Kidney capillary endothelial cell (primary cell): Measurements from ENCODE around the gene ZBED2.
"Not testable (repeated sequence)": the region's sequence is repeated elsewhere in the genome, so short reads cannot be mapped to it uniquely, and the experiment has no call there.

Experiments
- DNase-seq: peaks from one replicate; pipeline ENCODE4 v3.0.0-alpha.2; 2018; ENCODE audit warnings: low spot score

Gene ZBED2, protein sequence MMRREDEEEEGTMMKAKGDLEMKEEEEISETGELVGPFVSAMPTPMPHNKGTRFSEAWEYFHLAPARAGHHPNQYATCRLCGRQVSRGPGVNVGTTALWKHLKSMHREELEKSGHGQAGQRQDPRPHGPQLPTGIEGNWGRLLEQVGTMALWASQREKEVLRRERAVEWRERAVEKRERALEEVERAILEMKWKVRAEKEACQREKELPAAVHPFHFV

DNA sequence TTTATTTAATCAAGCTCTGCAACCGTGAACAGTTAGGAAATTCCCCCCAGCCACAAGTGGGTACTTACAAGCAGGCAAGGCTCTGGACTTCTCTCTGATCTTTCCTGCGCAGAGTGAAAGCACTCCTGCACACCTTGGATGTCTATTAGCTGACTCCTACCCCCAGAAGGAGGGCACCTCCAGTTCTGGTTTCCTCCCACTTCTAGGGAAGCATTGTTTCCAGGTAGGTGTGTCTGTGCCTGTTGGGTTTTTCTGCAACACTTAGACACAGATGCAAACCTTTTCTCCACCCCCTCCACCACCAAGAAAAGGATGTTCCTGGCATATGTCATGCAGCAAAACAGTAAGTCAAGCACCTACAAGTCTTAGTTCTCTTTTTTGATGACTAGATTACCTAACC lies at the start of gene ZBED2:
ZBED2 (minus strand) TSS at position 115 of the 400 bp plus-strand sequence. CDS start 1,145 bp downstream, outside the sequence.
- no peak for DNase-seq

DNA sequence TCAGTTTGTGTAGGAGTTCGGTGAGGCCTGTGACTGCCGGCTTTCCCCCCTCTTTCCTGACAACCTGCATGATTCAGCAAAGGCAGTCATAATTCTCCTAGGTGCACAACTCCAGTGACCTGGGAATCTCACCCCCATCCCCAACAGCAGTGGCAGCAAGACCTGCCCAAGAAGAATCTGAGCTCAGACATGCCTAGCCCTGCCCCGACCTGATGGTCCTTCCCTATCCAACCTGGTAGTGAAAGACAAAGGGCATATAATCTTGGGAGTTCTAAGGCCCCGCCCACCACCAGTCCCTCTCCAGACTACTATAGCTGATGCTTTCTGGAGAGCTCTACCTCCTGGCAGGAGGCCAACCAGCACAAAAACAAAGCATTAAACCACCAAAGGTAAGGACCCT lies 44.2 kb upstream of the ZBED2 start:
- no peak for DNase-seq

DNA sequence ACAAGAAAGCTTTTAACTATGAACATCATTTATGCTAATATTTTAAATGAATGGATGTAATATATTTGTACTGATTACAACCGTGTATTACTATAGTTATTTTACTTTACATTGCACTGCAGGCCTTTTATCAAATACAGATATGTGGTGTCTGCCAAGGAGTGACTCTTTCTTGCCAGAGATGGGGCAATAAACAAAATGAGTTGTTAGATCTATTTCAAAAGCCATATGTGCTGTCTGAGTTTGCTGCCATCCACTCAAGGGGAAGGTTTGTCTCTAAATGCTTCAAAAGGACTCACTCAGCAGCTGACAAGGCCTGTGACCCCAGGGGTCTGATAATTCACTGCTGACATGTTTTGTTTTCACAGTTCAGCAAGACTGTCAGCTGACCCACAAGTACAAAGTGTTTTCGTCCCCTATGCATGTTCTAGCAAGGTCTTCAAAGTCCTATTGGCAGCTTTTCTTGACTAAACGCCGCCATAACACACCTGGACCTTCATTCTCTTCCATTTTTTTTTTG lies 41.3 kb upstream of the ZBED2 start:
- DNase-seq: no peak

DNA sequence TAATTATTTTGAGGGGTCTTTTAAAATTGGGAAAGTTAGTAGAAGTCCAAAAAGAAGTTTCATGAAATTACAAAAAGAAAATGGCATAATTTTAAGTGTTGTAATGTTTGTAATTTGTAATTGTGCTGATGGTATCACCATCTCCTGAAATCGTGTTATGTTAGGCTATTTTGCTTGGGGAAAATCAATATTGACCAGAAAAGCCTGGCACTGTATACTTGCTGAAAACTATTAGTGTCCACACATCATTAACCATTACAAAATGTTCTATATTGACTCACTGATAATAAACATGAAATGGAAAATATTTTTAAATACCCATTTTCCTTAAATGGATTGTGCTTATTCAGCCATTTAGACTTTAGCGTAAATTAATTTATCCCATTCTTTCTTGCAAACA lies 40.3 kb upstream of the ZBED2 start:
- no peak for DNase-seq

DNA sequence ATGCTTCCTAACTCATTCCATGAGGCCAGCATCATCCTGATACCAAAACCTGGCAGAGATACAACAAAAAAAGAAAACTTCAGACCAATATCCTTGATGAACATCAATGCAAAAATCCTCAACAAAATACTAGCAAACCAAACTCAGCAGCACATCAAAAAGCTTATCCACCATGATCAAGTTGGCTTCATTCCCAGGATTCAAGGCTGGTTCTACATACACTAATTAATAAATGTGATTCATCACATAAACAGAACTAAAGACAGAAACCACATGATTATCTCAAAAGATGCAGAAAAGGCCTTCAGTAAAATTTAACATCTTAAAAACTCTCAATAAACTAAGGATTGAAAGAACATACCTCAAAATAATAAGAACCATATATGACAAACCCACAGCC lies 35.5 kb upstream of the ZBED2 start:
- DNase-seq: not testable (repeated sequence)

DNA sequence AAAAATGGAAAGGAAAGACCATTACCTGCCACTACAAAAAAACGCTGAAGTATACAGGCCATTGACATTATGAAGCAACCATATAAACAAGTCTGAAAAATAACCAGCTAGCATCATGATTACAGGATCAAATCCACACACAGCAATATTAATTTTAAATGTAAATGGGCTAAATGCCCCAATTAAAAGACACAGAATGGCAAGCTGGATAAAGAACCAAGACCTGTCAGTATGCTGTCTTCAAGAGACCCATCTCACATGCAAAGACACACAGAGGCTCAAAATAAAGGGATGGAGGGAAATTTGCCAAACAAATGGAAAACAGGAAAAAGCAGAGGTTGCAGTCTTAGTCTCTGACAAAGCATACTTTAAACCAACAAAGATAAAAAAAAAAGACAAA lies 33.9 kb upstream of the ZBED2 start:
- not testable (repeated sequence) for DNase-seq

DNA sequence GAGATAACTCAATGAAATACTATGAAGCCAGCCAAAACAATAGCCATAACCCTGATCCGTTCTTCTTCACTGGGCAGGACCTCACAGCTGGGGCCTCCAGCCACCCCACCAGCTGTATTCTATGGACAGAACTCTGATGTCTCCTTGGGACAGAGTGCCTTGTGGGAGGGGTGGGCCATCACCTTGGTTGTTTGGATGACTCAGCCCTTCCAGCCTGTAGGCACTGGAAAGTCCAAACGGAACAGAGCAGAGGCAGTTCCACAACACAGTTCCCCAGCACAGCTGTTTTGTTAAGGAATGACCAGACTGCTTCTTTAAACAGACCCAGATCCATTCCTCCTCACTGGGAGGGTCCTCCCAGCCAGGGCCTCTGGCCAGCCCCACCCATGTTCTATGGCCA lies 31.9 kb upstream of the ZBED2 start:
- no peak for DNase-seq

DNA sequence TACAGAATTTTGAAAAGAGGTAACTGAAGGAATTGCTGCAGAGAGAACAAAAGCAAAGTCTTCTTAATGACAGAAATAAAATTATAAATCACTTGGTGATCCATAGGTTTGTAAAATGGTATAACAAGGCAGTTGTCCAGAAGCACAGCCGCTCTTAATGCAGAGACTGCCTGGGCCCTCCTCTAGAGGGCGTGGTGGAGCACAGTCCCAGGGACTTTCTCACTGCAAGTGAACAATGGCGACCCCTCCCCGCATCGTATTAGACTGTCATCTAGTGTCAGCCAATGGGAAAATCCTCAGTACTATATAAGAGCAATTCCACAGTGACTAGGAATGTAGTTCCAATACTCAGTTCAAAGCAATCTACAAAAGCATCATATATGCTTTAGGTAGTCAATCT lies 26.4 kb upstream of the ZBED2 start:
- no peak for DNase-seq

DNA sequence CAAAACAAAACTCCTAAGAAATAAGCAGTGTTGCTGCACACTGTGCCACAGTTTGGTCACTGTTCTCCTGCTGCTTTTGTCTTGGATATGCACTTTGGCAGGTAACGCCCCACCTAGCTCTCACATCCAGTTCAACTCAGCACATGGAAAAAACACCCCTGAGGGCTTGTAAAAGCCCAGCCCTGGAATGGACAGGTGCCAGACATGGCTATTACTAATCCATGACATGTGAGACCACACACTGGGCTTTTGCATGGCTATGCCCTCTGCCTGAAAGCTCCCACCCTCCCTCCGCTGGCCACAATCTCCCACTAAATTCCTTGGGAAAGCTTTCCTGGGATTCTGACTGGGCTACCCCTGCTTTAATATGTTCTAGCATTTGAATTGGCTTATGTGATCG lies 24.7 kb upstream of the ZBED2 start:
- DNase-seq: no peak

DNA sequence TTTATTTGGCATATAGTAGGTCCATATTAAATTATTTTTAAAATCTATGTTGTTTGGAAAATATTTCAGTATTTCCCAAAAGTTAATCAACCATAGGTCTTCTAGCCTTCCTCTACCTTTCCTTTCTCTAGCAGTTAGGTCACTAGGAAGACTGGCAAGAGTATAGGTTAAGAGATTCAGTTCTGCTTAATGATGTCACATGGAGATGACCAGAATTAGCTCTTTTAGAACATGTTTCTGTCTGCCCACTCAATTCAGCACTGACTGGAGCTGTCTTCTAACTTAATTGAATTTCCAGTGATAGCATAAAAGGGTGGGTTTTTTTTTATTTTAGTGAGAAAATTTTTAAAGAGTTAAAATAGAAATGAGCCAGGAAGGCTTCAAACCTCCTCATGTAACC lies 23.8 kb upstream of the ZBED2 start:
- DNase-seq: no peak

DNA sequence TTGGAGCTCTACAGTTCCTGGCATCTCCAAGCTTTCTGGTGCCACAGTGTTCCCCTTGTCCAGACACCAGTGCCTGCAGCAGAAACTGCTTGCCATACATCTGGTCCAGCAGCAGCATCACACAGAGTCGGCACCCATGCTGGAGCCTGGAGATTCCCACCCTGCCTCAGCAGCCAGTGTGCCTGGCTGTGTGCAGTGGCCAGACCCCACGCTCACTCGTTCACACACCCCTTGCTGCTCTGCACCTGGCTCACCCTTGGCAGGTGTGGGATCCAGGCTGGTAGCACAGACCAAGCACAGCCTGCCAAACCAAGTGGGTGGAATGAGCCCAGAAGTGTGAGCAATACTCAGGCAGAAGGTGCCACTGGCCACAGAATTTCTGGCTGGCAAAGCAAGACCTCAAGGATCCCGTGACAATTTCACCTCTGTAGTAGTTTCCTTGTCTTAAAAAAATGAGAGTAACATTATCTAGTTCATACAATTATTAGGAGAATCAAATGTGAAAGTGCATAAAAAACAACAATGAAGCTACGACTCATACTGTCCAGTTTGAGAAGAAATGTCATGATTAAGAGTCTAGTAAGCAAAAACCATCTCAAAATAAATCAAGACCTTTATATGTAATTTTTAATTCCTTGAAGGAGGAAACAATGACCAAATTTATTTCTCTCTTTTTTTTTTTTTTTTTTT lies 22.9 kb upstream of the ZBED2 start:
- DNase-seq: no peak

DNA sequence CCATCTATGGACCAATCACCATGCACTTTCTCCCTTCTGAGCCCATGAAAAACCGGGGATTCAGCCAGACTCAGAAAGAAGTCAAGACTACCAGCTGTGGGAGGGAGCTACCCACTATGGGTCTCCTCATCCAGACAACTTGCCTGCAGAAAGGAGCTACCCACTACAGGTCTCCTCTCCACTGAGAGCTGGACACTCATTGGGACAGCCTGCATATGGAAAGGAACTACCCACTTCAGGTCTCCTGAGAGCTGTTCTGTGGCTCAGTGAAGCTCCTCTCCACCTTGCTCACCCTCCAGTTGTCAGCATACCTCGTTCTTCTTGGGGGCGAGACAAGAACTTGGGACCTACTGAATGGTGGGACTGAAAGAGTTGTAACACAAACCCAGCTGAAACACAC lies 22.3 kb upstream of the ZBED2 start:
- no peak for DNase-seq

DNA sequence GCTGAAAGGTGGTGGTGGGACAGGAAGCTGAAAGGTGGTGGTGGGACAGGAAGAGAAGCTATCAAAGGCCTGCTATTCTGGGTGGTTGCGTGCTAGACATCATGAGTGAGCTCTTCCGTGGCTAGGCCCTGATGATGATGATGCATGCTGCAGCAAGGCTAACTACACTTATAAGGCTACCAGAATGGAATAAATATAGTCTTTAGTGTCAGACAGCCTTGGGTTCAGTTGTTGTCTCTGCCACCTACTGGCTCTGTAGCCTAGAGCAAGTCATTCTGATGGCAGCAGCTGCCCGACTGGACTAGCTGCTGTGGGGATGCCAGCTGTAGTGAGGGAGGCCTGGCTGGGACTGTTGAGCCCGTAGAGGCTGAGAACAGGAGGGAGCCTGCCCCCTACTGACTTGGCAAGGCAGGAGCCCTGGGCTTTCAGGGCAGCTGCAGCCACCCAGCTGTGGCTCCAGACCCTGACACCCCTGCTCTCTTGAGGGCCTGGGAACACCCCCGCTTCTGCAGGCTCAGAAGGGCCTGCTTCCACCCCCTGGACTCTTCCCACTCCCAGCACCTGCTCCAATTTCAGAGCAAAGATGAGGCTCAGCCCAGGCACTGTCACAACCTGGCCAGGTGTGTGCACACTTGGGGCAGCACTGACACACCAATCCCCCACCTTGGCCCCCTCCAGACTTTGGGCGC lies 21.4 kb upstream of the ZBED2 start:
- no peak for DNase-seq

DNA sequence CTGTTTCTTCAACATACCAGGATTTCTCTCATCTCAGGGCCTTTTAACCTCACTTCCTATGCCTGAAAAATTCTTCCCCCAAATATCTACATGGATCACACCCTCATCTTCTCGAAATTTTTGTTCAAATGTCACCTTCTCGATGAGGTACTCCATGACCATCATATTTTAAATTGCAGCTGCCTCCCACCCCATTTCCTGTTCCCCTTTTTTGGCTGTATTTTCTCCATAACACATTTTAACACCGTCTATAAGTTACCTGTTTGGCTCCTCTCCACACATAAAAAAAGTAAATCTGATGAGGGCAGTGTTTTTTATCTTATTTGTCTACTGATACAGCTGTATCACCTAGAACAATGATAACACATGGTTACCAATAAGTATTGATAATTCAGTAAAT lies 20.7 kb upstream of the ZBED2 start:
- no peak for DNase-seq

DNA sequence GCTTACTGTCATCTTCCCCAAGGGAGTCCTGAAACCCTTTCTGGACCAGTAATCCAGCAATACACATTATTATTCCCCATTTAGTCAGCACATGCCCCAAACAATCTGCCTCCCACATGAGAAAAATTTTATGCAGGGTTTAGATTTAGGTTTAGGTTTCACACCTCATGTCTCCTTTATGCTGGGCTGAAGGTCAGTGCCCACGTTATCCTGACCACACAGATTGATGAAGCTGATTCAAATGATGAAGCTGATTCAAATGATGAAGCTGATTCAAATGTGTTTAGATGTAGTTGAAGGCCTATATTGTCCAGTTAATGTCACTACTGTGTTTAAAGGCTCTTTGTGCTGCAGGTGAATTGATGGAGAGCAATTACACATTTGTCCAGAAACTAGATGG lies 18.1 kb upstream of the ZBED2 start:
- no peak for DNase-seq

DNA sequence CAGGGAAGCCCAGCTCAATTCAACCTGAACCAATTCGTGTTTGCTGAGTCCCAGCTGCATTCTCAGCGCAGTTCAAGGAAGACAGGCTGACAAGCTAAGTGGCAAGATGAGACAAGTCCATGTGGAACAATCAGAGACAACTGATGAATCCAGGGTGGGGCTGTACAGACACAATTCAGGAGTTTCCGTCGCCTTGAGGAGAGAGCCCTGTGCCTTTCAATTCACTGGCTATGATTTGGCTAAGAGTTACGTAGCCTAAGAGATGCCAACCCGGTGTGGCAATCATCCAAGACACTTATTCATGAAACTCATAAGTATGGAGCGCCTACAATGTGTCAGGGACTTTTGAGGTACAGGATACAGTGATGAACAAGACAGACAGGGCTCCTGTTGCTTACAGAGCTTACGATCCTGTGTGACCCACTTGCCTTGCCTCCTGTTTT lies 15.5 kb upstream of the ZBED2 start:
- DNase-seq: no peak

DNA sequence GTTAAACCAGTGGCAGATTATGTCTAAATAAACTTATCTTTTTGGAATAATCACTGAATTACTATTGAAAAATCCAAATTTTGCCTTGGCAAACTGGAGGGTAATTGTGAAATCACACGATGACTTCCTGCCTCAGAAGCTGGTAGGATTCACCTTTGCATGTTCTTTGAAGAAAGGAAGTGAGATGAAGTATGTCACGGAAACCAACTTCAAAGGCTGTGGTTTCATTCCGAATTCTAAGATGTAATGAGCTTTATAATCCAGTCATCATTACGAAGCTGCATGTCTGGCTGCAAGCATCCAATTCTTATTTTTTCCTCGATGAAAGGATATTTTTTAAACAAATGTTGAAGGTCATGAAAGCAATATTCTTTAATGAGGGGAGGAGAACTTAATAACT lies 15.0 kb upstream of the ZBED2 start:
- no peak for DNase-seq

DNA sequence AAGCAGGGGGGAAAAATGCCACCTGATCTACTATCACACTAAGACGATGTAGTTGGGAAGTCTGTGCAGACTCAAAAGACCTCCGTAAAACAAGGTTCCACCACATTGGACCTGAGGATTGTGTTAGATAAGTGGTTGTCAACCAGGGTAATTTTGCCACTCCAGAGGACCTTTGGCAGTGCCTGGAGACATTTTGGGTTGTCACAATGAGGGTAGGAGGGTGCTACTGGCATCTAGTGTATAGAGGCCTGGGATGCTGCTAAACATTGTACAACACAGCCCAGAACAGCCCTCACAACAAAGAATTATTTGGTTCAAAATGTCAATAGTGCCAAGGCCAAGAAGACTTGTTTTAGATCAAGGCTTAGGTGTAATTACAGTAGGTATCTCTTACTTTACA lies 14.6 kb upstream of the ZBED2 start:
- DNase-seq: no peak

DNA sequence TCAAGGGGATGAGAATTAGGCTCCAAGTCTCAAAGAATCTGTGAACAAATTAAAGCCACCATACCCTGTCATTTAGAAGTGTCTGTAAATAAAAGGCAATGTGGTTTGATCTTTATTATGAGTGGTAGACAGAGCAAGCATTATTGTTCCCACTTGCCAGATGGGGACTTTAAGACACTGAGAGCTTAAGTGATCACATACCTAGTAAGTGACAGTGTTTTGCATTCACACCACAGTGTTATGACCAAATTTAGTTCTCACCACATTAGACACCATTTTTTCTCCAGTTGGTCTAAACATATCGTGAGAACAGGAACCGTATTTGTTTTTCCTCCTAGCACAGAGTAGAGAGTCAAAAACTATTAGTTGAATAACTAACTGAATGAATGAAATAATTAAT lies 13.2 kb upstream of the ZBED2 start:
- DNase-seq: no peak

DNA sequence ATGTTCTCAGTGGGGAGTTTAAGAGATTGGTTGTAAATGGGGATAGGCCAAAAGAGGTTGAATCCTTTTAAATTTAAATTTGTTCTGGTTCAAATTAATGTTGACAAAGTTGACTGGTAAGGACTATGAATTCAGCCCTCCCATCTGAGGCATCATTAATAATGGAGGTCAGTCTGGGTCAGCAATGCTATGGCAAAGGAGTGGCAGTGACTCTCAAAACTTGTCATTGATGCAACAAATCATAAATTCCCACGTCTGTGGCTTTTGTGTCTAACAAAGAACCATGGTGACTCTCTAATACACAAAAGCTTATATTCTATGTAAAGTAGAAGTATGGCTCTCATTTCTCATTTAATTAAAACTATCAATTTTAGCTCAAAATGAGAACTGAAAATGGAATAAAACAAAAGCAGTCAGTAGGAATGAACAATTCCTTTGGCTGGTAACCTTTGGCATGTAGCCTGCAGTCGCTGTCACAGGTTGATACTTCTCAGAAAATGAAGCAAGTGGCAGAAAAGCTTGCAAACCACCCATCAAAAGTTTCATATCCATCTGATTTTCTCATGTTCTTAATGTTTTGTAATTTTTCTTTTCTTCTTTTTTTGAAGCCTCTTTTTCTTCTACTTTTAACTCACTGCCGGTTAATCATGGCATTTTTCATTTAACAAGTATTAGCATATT lies 12.2 kb upstream of the ZBED2 start:
- DNase-seq: no peak

DNA sequence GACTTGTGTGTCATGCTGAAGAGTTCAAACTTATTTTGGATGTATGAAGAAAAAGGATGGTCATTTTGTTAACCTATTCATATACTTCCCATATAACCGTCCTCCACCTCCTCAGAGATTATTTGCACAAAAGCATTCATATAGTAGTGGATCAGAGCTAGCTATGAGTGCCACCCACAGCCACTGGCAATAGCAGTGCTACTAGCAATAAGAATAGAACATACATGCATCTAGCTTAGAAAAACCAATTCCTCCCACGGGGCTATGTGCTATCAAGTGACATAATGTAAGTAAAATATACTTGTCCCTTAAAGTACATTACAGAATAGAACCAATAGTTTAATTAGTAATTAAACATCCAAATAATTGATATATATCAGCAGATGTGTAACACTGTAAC lies 10.3 kb upstream of the ZBED2 start:
- DNase-seq: no peak

DNA sequence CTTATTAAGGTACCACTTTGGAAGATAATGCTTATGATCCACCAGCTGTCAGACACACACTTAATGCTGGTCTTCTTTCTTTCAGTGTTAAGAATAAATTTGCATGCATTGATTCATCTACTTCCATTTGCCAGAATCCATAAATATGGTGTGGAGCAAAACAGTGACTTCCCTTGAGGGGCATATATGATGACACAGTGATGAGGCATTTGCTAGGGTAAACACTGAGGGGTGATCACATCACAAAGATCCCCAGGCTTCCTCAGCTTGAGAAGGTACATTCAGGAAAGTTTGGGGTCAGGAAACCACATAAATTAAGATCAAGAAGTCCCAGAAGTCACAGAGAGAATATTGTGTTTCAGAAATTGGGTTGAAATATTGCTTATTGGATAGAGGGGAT lies 9.9 kb upstream of the ZBED2 start:
- no peak for DNase-seq

DNA sequence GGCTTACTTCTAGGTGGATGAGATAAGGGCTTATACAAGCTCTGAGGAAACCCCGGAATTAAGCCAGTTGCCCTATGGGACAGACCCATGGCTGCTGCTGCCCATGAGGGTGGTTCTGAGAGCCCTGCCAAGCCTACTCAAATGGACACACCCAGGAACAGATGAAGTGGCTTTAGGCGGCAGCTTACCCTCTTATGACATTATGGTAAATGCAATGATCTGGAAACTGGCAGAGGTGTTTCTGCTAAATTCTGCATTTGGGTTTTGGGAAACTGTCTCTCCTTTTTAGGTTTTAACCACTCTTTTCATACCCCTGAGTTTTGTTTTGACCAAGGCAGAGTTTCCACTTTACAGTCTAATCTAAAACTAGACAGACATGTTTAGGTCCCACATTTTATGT lies 9.0 kb upstream of the ZBED2 start:
- DNase-seq: no peak
